AG04449 (cell line): ENCODE results near the gene TMEM72.

ENCODE experiments used
- CTCF ChIA-PET: fragments of 350-600 bp; formaldehyde crosslinking; extraction: SDS; loops from one replicate; lab custom pipeline; 2021; ENCODE audit warnings: antibody characterized with exemption; lab: Yijun Ruan, JAX
- POLR2A ChIA-PET: fragments of 400-600, 350-600 bp; formaldehyde crosslinking; extraction: SDS; loops from one replicate; lab custom pipeline; 2020; ENCODE audit warnings: antibody characterized with exemption, inconsistent platforms; lab: Yijun Ruan, JAX
- DNase-seq: peaks from one replicate; pipeline ENCODE4 v3.0.0-alpha.2; 2010; ENCODE audit warnings: low read depth, low spot score
- H3K4me3 ChIP-seq: 2 replicates; pipeline ENCODE4 v1.5.1; 2011; ENCODE audit warnings: low read depth, mild to moderate bottlenecking, control low read depth, low read length
- CTCF ChIP-seq: IDR thresholded peaks from one replicate; pipeline ENCODE4 v1.5.1; 2011; ENCODE audit warnings: mild to moderate bottlenecking, moderate library complexity, low read length, control low read depth, inconsistent platforms; ENCODE audit not compliant: insufficient read depth; ENCODE audit errors: missing control alignments

TMEM72 gene

DNA sequence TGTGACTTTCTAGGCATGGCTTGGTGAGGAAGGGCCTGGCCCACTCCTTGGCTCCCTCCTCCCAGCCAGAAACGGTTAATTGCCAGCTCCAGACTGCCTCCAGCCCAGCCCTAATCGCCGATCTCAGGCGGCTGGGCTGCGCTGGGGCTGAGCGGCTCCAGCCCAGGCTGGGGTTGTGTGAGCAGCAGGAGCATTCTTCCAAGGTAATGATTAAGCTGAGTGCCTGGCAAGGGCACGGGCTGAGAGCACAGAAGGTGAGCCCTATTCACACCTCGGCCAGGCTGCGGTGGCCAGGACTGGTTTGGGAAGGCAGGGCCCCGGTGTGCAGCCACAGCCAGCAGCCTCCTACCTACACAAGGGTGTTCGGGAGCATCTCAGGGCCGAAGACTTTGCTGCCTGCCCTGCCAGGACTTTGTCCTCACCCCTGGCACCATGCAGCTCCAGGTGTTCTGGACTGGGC lies at the start of gene TMEM72:
TMEM72 (plus strand) TSS at position 257 of the 460 bp plus-strand sequence; CDS start at position 433, 176 bp downstream.
- ChIA-PET CTCF (no interaction called here), POLR2A (no interaction called here)
- H3K4me3 ChIP-seq, result no peak within 1 kb of the TSS
- no peak for DNase-seq
- no peak for TF ChIP-seq CTCF

DNA sequence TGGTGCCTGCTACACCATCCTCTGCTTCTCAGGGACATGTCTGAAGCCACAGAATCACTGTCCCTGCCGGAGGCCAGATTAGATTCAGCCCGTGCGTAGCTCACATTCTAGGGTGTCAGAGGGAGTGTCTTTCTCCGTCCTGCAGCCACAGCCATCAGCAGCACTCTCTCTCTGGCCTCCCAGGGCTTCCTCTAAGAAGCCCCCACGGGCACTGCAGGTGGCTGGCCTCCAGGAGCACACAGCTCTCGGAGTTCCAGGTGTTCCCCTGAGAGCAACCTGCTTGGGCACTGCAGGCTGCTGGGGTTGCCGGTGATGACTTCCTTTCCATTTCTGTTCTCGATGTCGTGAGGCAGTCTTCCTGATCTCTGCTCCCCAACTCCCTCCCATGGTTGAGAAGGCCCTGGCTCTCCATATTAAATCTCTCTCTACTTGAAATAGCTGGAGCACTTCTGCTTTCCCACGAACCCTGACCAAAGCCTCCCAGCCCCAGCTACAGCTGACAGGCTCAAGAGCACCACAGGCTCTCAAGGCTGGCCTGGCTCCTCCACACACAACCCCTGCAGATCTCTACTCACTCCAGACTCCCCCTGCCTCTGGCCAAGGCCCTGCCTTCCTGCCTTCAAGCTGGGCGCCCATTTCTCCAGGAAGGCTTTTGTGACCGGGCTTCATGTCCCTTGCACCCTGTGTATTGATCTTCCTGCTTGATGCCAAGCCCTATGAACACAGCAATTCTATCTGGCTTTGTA lies 49.0 kb upstream of the TMEM72 start:
- POLR2A ChIA-PET, result interaction anchor here (0.5 kb wide), 1 partner anchor 1179 kb away, joined by 3 read pairs; no protein-coding TSS in a partner anchor

DNA sequence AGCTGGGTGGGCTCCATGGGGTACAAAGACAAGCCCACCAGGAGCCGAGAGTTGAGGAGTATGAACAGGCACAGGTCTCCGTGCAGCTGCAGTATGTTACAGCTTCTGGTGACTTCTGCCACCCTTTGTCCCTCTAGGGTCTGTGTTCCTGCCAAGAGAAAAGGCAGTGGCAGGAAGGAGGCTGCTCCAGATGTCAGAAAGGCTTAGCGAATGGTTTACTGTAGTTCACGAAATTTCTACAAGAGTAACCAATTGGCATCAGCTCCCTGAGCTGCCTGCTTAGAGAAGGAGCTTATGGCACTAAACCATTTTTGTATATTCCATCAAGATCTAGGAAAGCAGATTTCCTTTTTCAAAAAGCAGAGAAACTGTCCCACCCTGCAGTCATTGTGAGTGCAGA lies 48.2 kb upstream of the TMEM72 start:
- no peak for TF ChIP-seq CTCF
- ChIA-PET POLR2A (no interaction called here), CTCF (interaction anchor here (0.6 to 5.9 kb wide), 12 partner anchors 9 to 1196 kb away, joined by 3 to 43 read pairs (median 6); partner anchors contain the start of gene DEPP1)
- DNase-seq, result no peak
- no peak overlapping the region for H3K4me3 ChIP-seq

More for the DNA sequence above, 49.0 kb upstream of the TMEM72 start:
- TF ChIP-seq CTCF, result no peak
- CTCF ChIA-PET, result interaction anchor here (0.6 to 5.9 kb wide), 23 partner anchors 8 to 1195 kb away, joined by 3 to 44 read pairs (median 4); partner anchors contain the start of gene DEPP1
- no peak for DNase-seq
- no peak overlapping the region for H3K4me3 ChIP-seq

DNA sequence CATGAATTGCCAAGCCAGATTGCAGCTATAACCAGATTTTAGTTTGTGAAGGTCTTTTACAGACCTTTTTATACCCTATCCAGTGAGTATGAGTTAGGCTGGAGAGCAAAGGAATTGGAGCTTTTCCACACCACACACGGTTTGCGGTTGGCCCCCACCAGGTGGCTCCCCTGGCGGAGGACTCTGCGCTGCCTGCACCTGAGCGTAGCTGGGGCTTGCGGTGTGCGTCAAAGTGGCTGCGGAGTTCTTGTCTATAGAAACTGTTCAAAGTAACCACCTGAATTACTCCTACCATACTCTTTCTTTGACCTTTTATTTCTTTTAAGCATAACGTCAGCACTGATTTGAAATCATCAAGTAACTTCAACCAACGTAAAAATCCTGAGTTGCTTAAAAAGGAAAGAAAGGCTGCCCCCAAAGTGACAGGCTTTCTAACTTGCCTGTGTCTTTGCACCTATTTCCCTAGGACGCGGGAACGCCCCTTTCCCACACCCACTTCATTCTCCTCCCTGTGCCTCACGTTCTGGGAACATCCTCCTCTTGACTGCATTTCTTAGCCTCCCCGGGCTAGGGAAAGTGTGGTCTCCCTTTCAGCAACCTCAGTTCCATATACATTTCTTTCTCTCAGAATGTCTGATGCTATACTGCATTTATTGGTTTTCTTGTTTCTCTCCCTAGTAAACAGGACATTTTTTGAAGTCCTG lies 47.6 kb upstream of the TMEM72 start:
- no peak overlapping the region for H3K4me3 ChIP-seq
- no peak for TF ChIP-seq CTCF
- DNase-seq, result no peak
- ChIA-PET POLR2A (no interaction called here), CTCF (interaction anchor here (0.7 to 5.9 kb wide), 20 partner anchors 9 to 1196 kb away, joined by 3 to 43 read pairs (median 8); no protein-coding TSS in a partner anchor)

DNA sequence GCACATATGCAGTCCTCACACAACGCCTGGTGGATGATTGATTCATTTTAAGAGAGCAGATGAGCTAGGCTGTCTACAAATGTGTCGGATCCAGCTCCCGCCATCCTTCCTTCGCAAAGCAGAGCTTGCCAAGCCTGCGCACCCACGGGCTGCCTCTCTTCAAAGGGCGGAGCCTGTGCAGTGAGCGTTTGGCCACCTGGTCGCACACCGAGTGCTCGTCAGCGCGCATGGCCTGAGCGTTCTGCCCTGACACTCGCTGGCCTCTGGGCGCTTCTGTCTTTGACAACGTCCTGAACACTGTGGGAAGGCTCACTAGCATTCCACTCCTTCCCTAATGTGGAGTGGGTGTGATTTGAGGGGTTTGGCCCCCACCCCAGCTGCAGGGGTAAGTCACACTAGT lies 47.1 kb upstream of the TMEM72 start:
- no peak for DNase-seq
- CTCF ChIA-PET, result interaction anchor here (0.7 to 5.9 kb wide), 41 partner anchors 9 to 1212 kb away, joined by 3 to 43 read pairs (median 4); no protein-coding TSS in a partner anchor
- TF ChIP-seq CTCF, result no peak
- POLR2A ChIA-PET, result no interaction called here
- peak overlapping the region; percentile 69 for H3K4me3 ChIP-seq

DNA sequence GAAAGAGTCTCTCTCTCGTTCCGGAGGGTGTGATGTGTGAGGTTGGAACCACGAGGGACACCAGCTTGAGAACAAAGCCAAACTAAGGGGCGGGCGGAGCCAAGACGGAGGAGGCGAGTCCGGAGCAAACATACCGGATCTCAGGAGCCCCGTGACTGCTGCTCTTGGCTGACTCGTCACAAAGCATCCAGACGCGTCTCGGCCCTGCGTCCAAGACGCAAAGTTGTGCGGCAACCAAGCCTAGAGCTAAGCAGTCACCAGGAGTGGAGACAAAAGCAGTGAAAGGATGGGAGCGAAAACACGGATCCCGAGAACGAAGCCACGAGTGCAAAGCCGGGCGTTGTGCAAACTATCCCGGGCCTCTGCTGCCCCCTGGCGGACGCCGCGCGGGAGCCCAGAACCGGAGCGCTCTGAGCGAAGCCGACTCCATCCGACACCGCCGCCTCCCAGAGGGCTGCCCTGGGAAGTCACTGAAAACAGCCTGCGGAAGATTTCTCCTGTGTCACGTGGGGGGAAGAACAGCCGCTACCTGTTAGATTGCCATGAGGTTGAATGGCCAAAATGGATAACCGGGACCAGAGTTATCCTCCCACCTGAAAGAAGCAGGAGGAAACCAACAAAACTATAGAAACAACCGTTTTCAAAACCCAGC lies 46.4 kb upstream of the TMEM72 start:
- TF ChIP-seq CTCF, result peak; percentile 95
- no peak for DNase-seq
- peak overlapping the region; percentile 69 for H3K4me3 ChIP-seq
- CTCF ChIA-PET, result interaction anchor here (0.7 to 5.9 kb wide), 44 partner anchors 10 to 1212 kb away, joined by 3 to 43 read pairs (median 4); no protein-coding TSS in a partner anchor
- POLR2A ChIA-PET, result no interaction called here
